Gastrocnemius medialis (tissue), 4 donors: Measurements from ENCODE around the gene IL37. TPM values are rescaled to one million over a fixed set of nuclear protein-coding genes. Genes with fewer than 3 reads are reported as not detected.

Experiments
- ATAC-seq, 2 donors: fragments of 150-250 bp; one replicate each; pipeline ENCODE4 v1.9.1; 2016
- DNase-seq, 2 donors: peaks; one replicate each; pipeline ENCODE4 v3.0.0-alpha.2; 2019
- H3K27ac ChIP-seq, 4 donors: fragments of 200-600 bp; sonication (generic); 1 replicate in 1 of 4; 2 replicates in 3 of 4; pipeline ENCODE4 v1.5.1; 2016 to 2018; ENCODE audit warnings: mild to moderate bottlenecking in 2 of 4, moderate library complexity in 1 of 4
- H3K27me3 ChIP-seq, 3 donors: fragments of 200-600 bp; sonication (generic) in 2 of 3; 1 replicate in 1 of 3; 2 replicates in 2 of 3; pipeline versions ENCODE4 v1.5.1 to v1.6.0; 2016 to 2019; ENCODE audit warnings: mild to moderate bottlenecking in 1 of 3, moderate library complexity in 1 of 3
- H3K36me3 ChIP-seq, 2 donors: fragments of 200-600 bp; sonication (generic) in 1 of 2; one replicate each; pipeline ENCODE4 v1.5.1; 2017 to 2018
- H3K4me1 ChIP-seq, 2 donors: fragments of 200-600 bp; sonication (generic) in 1 of 2; one replicate each; pipeline ENCODE4 v1.5.1; 2016 to 2017; ENCODE audit warnings: mild to moderate bottlenecking in 2 of 2
- H3K4me3 ChIP-seq, 4 donors: fragments of 200-600 bp; sonication (generic) in 3 of 4; 1 replicate in 1 of 4; 2 replicates in 3 of 4; pipeline ENCODE4 v1.5.1; 2016 to 2019; ENCODE audit warnings: mild to moderate bottlenecking in 2 of 4
- H3K9me3 ChIP-seq, 3 donors: fragments of 200-600 bp; sonication (generic) in 2 of 3; 1 replicate in 1 of 3; 2 replicates in 2 of 3; pipeline ENCODE4 v1.5.1; 2016 to 2019
- POLR2A ChIP-seq, 2 donors: fragments of 450-650 bp; IDR thresholded peaks; one replicate each; pipeline ENCODE4 v1.6.1; 2017; ENCODE audit warnings: antibody characterized with exemption in 2 of 2, mild to moderate bottlenecking in 2 of 2, moderate library complexity in 2 of 2
- in situ Hi-C, 4 donors: fragments of 200-750 bp; cut with MboI; loops; one replicate each; pipeline versions ENCODE4 v1.15.0 to v1.8.0; 2017; ENCODE audit warnings: low sequenced_read_pairs in 4 of 4
- intact Hi-C: fragments of 100-400 bp; cut with DNase I; formaldehyde crosslinking; loops from one replicate; pipeline ENCODE4 v1.15.1; 2023; ENCODE audit warnings: low total_unique reads
- total RNA-seq, 4 donors: library from RNA; depleted of rRNA; stranded (reverse); fragments of >200 nt; gene quantifications; one replicate each; pipeline versions ENCODE4 v1.1.0 to v1.2.3, GENCODE V29; 2016
- TF ChIP-seq, protein P1 (sequence below), 5 experiments: fragments of 450-650 bp in 3 of 5; fragments of 200-600 bp in 2 of 5; sonication (generic) in 2 of 5; IDR thresholded peaks in 4 of 5; conservative IDR thresholded peaks in 1 of 5; 1 replicate in 4 of 5; 2 replicates in 1 of 5; pipeline ENCODE4 v1.5.1; 2016 to 2019; ENCODE audit warnings: antibody characterized with exemption in 5 of 5, mild to moderate bottlenecking in 3 of 5, moderate library complexity in 3 of 5

Gene IL37
- total RNA-seq, 4 donors from 2014 or later = not detected

DNA sequence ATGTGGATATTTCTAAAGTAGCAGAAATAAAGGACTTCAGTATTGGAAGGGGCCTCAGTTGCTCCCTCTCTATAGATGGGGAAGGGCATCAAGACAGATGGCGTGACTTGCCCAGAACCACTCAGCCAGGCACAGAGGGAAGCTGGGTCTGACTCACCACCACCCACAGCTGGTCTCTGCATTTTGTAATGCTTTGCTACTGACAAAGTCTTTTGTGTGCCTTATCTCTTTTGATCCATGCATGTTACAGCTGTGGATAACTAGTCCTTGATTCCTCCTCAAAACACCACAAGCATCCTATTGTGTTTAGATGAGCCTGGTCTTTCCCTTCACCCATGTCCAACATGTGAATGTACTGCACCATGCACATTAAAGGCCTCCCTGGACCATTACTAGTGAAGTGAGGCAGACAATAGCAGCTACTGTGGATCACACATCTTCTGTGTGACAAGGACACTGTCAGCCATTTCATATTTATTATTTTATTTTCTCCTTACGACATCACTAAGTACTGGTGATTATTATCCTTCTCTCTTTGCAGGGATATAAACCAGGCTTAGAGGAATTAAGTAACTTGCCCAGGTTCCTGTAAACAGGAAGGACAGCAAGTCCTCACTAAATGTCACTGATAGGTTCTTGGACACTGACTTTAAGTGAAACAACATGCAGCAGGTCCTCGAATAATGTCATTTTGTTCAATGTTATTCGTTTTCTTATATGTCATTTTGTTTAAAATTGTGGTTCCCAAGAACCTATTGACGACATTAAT, 29.6 kb upstream of the IL37 start:
- peak in 1 of 2 donors; percentile 13 for DNase-seq
- in situ Hi-C loops = no loop called here

DNA sequence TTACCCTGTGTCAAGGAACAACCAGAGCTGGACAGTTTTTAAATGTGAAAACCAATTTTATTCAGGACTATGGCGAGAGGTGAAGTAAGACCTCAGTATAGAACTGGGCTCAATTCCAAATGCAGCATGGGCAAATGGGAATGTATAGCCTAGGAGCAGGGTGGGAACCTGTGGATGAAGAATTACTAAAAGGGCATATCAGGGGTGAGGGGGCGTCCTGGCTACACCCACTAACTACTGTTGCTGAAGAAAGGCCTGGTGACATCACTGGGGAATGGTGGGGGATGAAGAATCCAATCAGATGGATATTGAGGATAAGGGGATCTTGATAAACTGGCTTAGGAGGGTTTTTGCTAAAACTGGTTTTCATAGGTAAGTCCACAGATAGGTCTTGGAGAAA, 27.3 kb upstream of the IL37 start:
- ATAC-seq = no peak
- TF ChIP-seq POLR2A (IDR thresholded peaks at IDR 0.05) = no peak
- TF ChIP-seq, protein P1, sequence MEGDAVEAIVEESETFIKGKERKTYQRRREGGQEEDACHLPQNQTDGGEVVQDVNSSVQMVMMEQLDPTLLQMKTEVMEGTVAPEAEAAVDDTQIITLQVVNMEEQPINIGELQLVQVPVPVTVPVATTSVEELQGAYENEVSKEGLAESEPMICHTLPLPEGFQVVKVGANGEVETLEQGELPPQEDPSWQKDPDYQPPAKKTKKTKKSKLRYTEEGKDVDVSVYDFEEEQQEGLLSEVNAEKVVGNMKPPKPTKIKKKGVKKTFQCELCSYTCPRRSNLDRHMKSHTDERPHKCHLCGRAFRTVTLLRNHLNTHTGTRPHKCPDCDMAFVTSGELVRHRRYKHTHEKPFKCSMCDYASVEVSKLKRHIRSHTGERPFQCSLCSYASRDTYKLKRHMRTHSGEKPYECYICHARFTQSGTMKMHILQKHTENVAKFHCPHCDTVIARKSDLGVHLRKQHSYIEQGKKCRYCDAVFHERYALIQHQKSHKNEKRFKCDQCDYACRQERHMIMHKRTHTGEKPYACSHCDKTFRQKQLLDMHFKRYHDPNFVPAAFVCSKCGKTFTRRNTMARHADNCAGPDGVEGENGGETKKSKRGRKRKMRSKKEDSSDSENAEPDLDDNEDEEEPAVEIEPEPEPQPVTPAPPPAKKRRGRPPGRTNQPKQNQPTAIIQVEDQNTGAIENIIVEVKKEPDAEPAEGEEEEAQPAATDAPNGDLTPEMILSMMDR (IDR thresholded peaks at IDR 0.05 in 4 of 5, conservative IDR thresholded peaks at IDR 0.05 in 1 of 5) = no peak
- no peaks in the 10 kb centered on the region for H3K4me1 ChIP-seq
- no peaks in the 10 kb centered on the region for H3K27me3 ChIP-seq
- in situ Hi-C loops (no loop called here), intact Hi-C loops (no loop called here)
- no peaks in the 10 kb centered on the region for H3K9me3 ChIP-seq
- no peaks in the 10 kb centered on the region for H3K36me3 ChIP-seq
- H3K4me3 ChIP-seq = no peak overlapping the region
- no peak for DNase-seq
- no peak overlapping the region for H3K27ac ChIP-seq

More for the DNA sequence above, 29.6 kb upstream of the IL37 start:
- Histone ChIP-seq H3K9me3 (no peaks in the 10 kb centered on the region), H3K4me3 (no peak overlapping the region), H3K36me3 (no peaks in the 10 kb centered on the region), H3K4me1 (no peaks in the 10 kb centered on the region), H3K27ac (no peak overlapping the region), H3K27me3 (no peaks in the 10 kb centered on the region)
- TF ChIP-seq, protein P1 (IDR thresholded peaks at IDR 0.05 in 4 of 5, conservative IDR thresholded peaks at IDR 0.05 in 1 of 5) = no peak
- no peak for TF ChIP-seq POLR2A (IDR thresholded peaks at IDR 0.05)
- ATAC-seq = no peak
- intact Hi-C loops = no loop called here

DNA sequence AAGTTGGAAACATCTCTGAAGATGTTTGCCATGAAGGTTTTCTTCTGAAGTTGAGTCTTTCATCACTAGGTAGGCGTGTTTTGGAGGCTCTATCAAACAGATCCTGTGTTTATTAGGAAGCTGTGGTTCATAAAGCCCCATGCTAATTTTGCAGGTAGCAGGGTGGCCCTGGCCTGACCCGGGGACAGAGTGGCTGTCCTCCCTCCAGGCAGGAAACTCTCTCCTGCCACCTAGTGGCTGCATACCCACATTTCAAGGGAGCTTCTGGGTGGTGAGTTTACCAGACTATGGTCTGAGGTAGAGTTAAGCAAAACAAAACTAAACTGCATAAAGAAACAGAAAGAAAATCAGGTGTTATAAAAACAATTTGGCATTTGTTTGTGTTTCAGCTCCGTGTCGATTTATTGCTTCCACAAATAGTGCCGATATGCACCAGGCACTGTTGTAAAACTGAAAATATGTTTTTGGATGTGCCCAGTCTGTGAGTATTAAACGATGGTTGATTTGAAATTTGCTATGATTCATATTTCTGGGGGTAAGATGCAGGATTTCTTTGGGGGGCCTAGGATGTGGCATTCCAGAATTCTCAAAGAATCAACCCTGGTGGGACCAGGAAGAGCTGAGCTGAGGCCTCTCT, 26.0 kb upstream of the IL37 start:
- Histone ChIP-seq H3K9me3 (no peaks in the 10 kb centered on the region), H3K4me1 (no peaks in the 10 kb centered on the region), H3K27ac (no peak overlapping the region), H3K4me3 (no peak overlapping the region), H3K27me3 (no peaks in the 10 kb centered on the region), H3K36me3 (no peaks in the 10 kb centered on the region)
- in situ Hi-C loops = no loop called here
- TF ChIP-seq, protein P1 (IDR thresholded peaks at IDR 0.05 in 4 of 5, conservative IDR thresholded peaks at IDR 0.05 in 1 of 5) = peak in 3 of 5 experiments; percentile 14 to 64 (median 55)
- no peak for TF ChIP-seq POLR2A (IDR thresholded peaks at IDR 0.05)
- intact Hi-C loops = no loop called here
- DNase-seq (no peak), ATAC-seq (peak in 1 of 2 donors; percentile 61)

DNA sequence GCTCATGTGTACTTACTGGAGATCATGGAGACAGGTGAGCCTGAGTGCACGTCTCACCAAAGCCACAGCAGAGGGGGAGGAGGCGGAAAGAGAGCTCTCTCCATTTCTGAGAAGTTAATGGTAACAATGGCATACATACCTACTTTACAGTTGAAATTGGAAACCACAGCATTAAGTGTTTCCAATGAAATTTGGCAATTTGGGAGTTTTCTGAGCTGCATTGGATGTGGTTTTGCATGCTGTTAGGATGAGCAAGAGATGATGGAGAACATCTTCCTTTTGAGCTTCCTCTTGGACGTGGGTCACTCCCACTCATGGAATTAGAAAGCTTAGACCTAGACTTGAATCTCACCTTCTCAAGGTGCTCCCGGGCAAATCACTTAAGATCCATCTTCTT, 25.5 kb upstream of the IL37 start:
- Histone ChIP-seq H3K27me3 (no peaks in the 10 kb centered on the region), H3K27ac (no peak overlapping the region), H3K9me3 (no peaks in the 10 kb centered on the region), H3K4me1 (no peaks in the 10 kb centered on the region), H3K36me3 (no peaks in the 10 kb centered on the region), H3K4me3 (no peak overlapping the region)
- in situ Hi-C loops = no loop called here
- TF ChIP-seq, protein P1 (IDR thresholded peaks at IDR 0.05 in 4 of 5, conservative IDR thresholded peaks at IDR 0.05 in 1 of 5) = no peak
- TF ChIP-seq POLR2A (IDR thresholded peaks at IDR 0.05) = no peak
- DNase-seq (no peak), ATAC-seq (no peak)
- intact Hi-C loops = no loop called here
